Posterior vena cava (tissue), 2 donors: Measurements from ENCODE around the gene ELMOD3. TPM values are rescaled to one million over a fixed set of nuclear protein-coding genes. Genes with fewer than 3 reads are reported as not detected.
"Not testable (repeated sequence)": the region's sequence is repeated elsewhere in the genome, so short reads cannot be mapped to it uniquely, and the experiment has no call there.

Experiments used
- DNase-seq: peaks from one replicate; pipeline ENCODE4 v3.0.0-alpha.2; 2020; ENCODE audit warnings: low spot score
- intact Hi-C, 2 donors: fragments of 100-400 bp; cut with DNase I; formaldehyde crosslinking; loops; one replicate each; pipeline versions ENCODE4 v1.14.1 to v1.14.2; 2022 to 2023
- total RNA-seq, 2 donors: library from RNA; stranded (reverse); fragmentation: NEBNext Ultra II Directional; extraction: Animal tissue kit (Norgen Biotek cat#: 25700); gene quantifications; one replicate each; pipeline ENCODE4 v1.2.1, GENCODE V29; 2021
- donor health status: DM: yes; HTN: yes; CAD: no.
- donor health status: DM: yes; HTN: yes; CAD: no.

ELMOD3 gene
- total RNA-seq, 2 donors from 2014 or later: 11.2 to 13.1 TPM

- no peak for DNase-seq
- intact Hi-C loops: loop anchor here in 1 of 2 donors (5.0 kb wide), 1 partner anchor 113 kb away; no protein-coding TSS in a partner anchor
These were observed 80.1 kb downstream of the ELMOD3 start for GRCh38 chr2:85434696-85435095.

GRCh38 chr2:85435220-85435958 lies 80.8 kb downstream of the ELMOD3 start:
- DNase-seq: no peak
- intact Hi-C loops: no loop called here

- intact Hi-C loops: no loop called here
These were observed 81.6 kb downstream of the ELMOD3 start for GRCh38 chr2:85435981-85436835.

DNA sequence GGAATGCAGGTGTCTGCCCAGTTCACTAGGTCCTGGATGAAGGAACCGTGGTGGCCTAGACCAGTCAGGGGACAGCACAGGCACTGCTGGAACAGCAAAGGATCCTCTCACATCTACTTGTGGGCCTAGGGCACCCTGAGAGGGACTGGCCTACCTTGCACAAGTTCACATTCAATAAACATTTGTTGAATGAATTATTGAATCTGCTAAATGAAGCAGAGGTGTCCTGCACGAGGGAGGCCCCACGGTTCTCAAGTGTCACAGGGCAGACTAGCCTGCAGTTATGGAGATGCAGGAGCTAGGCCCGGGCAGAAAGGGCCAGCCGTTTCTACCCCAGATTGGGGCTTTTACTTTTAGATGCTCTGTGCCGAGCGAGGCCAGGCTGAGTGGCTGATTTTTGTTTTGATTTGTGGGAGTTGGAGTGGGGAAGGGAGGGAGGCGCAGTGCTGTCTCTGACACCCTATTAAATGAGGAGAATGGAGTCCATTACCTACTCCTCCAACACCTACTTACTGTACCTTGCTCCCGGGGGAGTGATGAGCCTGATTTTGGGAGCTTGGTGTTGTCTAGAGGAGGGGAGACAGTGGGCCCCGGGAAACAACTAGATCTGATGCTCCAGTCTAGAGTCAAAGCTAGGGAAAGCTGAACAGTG lies 82.4 kb downstream of the ELMOD3 start:
- no peak for DNase-seq
- intact Hi-C loops: no loop called here

More at GRCh38 chr2:85435981-85436835, 81.6 kb downstream of the ELMOD3 start:
- DNase-seq: no peak

- peak; percentile 97 for DNase-seq
- intact Hi-C loops: no loop called here
These were observed 83.1 kb downstream of the ELMOD3 start for GRCh38 chr2:85437488-85438200.

DNA sequence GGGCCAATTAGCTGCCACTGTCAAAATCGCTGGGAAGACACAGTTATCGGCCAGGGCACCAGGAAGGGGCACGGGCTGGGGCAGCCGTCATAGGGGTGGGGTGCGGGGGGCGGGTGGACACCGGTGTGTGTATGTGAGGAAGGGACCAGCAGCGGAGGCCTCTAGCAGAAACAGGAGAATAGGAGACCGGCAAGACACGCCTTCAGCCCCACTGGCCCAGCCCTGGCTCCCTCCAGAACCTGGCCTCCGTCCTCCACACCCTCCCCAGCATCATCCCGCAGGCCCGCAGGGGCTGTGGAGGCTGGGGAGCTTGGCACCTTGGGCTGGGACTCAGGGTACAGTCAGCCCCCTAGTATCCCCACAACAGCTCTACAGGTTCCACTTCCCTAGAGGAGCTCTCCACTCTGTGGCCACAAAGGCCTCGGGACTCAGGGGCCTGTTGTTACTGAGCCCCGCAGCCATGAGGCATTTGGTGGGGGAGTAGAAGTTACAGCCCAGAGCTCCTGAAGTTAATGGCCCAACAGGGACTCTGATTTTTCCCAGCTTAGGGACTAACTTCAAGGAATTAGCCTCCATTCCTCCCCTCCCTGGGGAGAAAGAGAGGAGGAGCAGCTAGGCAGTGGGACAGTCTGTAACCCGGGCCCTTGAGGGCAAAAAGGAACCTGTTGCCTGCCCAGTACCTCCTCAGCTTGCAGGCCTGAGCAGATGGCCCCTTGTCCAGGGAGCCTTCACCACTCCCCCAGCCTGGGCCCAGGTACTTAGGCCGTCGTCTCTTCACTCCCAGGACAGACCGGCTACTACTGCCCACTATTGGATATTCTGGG lies 83.8 kb downstream of the ELMOD3 start:
- intact Hi-C loops: no loop called here
- peak; percentile 86 for DNase-seq

DNA sequence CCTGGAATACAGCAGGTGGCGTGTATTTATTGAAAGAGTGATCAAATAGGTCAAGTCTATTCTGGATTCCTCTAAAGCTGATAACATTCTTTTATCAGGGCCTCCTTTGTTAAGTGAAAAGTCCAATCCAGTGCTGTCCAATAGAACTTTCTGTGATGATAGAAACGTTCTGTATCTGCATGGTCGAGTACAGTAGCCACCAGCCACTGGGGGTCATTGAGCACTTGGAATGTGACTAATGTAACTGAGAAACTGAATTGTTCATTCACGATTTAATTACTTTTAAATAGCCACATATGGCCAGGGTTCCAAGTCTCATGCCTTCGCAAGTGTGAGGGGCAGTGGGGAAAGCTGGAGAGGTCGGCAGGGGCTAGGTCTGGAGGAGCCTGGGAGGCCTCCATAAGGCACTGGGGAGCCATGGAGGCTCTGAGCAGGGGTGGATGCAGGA lies 84.5 kb downstream of the ELMOD3 start:
- intact Hi-C loops: no loop called here
- DNase-seq: no peak

- intact Hi-C loops, DNase-seq: not testable (repeated sequence)
These were observed 85.0 kb downstream of the ELMOD3 start for GRCh38 chr2:85439569-85439968.

- DNase-seq: no peak
- intact Hi-C loops: no loop called here
These were observed 85.4 kb downstream of the ELMOD3 start for GRCh38 chr2:85439986-85440385.

DNA sequence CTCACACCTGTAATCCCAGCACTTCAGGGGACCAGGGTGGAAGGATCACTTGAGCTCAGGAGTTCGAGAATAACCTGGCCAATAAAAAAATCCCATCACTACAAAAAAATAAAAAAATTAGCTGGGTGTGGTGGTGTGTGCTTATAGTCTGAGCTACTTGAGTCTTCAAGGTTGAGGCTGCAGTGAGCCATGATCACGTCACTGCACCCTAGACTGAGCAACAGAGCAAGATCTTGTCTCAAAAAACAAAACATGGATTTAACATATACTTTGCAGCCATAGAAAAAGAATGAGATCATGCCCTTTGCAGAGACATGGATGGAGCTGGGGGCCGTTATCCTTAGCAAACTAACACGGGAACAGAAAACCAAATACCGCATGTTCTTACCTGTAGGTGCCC lies 86.2 kb downstream of the ELMOD3 start:
- no peak for DNase-seq
- intact Hi-C loops: no loop called here

Other genes starting within 250 kb of the ELMOD3 start
- gene TCF7L1, start 221.4 kb upstream of the ELMOD3 start, total RNA-seq: 10 to 100 TPM; 23.1 to 25.9 TPM
- gene TGOLN2, start 26.8 kb upstream of the ELMOD3 start, total RNA-seq: 100 to 1,000 TPM in 1 of 2 donors, 10 to 100 TPM in 1; 87.2 to 107 TPM
- 10 to 100 TPM; 29.2 TPM for gene RETSAT, start 241 bp upstream of the ELMOD3 start, total RNA-seq
- 10 to 100 TPM; 56.6 to 72.1 TPM for gene CAPG, start 55.6 kb downstream of the ELMOD3 start, total RNA-seq
- not detected for gene SH2D6, start 63.9 kb downstream of the ELMOD3 start, total RNA-seq
- 100 to 1,000 TPM; 233 to 277 TPM for gene MAT2A, start 184.4 kb downstream of the ELMOD3 start, total RNA-seq
- gene GGCX, start 206.7 kb downstream of the ELMOD3 start, total RNA-seq: 10 to 100 TPM; 26.3 to 31.2 TPM
- 10 to 100 TPM; 29.7 to 54.9 TPM for gene VAMP8, start 222.8 kb downstream of the ELMOD3 start, total RNA-seq
- 10 to 100 TPM; 79.9 to 96.2 TPM for gene VAMP5, start 229.7 kb downstream of the ELMOD3 start, total RNA-seq
- 10 to 100 TPM; 88.3 to 99.2 TPM for gene RNF181, start 241.0 kb downstream of the ELMOD3 start, total RNA-seq
- 10 to 100 TPM; 18.3 to 18.5 TPM for gene TMEM150A, start 247.9 kb downstream of the ELMOD3 start, total RNA-seq